ENCODE results near the gene MAP3K15.

DNA sequence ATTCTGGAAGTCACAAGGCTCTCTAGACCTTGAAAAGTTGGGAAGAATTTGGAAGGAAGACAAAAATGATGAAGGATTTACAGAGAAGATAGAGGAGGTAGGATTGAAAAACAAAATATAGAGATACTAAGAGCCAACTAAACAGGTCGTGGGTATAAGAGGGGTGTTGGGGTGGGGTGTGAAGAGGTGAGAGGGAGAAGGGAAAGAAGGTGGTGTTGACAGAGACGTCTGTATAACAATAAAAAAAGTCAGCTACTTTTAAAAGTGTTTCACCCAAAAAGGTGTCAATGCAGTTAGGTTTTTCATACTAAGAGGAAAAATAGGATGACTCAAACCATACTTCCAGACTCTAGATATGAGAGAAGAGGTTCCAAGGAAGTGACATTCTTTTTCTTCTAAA, 33.0 kb upstream of the MAP3K15 start:
- no peak for TF ChIP-seq POLR2A (IDR thresholded peaks at IDR 0.05)
- TF ChIP-seq, protein P1, sequence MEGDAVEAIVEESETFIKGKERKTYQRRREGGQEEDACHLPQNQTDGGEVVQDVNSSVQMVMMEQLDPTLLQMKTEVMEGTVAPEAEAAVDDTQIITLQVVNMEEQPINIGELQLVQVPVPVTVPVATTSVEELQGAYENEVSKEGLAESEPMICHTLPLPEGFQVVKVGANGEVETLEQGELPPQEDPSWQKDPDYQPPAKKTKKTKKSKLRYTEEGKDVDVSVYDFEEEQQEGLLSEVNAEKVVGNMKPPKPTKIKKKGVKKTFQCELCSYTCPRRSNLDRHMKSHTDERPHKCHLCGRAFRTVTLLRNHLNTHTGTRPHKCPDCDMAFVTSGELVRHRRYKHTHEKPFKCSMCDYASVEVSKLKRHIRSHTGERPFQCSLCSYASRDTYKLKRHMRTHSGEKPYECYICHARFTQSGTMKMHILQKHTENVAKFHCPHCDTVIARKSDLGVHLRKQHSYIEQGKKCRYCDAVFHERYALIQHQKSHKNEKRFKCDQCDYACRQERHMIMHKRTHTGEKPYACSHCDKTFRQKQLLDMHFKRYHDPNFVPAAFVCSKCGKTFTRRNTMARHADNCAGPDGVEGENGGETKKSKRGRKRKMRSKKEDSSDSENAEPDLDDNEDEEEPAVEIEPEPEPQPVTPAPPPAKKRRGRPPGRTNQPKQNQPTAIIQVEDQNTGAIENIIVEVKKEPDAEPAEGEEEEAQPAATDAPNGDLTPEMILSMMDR (IDR thresholded peaks at IDR 0.05), result no peak
